ENCODE results near the gene RTP3.

DNA sequence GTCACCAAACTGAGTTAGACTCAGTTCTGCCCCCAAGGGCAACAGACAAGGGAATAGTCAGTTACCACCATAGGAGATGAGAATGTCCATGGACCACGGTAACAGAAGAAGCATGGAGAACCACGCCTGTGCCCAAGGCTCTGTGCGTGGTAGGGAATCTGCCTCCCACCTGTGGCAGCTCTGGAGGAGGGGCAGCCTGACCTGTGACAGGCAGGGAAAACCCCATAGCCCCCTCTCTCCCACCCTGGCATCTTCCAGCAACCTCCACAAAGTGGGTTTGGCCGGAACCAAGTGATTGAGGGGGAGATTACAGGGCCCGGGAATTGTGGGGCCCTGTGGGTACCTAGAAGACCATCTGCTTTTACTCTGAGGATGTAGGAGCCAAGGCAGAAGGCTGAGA, 18.8 kb upstream of the RTP3 start:
- TF ChIP-seq CTCF (IDR thresholded peaks at IDR 0.05) (no peak), POLR2A (IDR thresholded peaks at IDR 0.05) (no peak)

Measured in thyroid gland (tissue), 4 donors.